GM23338 (cell line): ENCODE measurements around the gene ITPR2.

ENCODE experiments used
- CREB1 ChIP-seq: fragments of 250-450 bp; sonication (Bioruptor Pico); IDR thresholded peaks from 2 replicates; pipeline ENCODE4 v1.5.0; 2020; ENCODE audit warnings: low read depth, mild to moderate bottlenecking, moderate library complexity
- EZH2 ChIP-seq: fragments of 200-600 bp; sonication (generic); IDR thresholded peaks from one replicate; pipeline ENCODE4 v1.8.0; 2017; ENCODE audit warnings: antibody characterized with exemption, mild to moderate bottlenecking, low read depth; ENCODE audit not compliant: unreplicated experiment
- EZH2phosphoT487 ChIP-seq: fragments of 200-600 bp; sonication (generic); IDR thresholded peaks from one replicate; pipeline ENCODE4 v1.8.1; 2018; ENCODE audit warnings: antibody characterized with exemption; ENCODE audit not compliant: unreplicated experiment
- JUNB ChIP-seq: IDR thresholded peaks from one replicate; pipeline ENCODE4 v1.6.1; 2016; ENCODE audit warnings: antibody characterized with exemption; ENCODE audit not compliant: unreplicated experiment
- NANOG ChIP-seq: IDR thresholded peaks from 2 replicates; pipeline ENCODE4 v1.6.1; 2016; ENCODE audit warnings: antibody characterized with exemption, borderline replicate concordance
- POLR2AphosphoS5 ChIP-seq: IDR thresholded peaks from 2 replicates; pipeline ENCODE4 v1.6.1; 2016; ENCODE audit warnings: antibody characterized with exemption, low read depth
- STAT1 ChIP-seq: IDR thresholded peaks from one replicate; pipeline ENCODE4 v1.6.1; 2016; ENCODE audit warnings: antibody characterized with exemption; ENCODE audit not compliant: unreplicated experiment
- ZNF114 ChIP-seq: fragments of 250-450 bp; sonication (Bioruptor Pico); IDR thresholded peaks from 2 replicates; pipeline ENCODE4 v1.5.0; 2020; ENCODE audit warnings: mild to moderate bottlenecking, moderate library complexity
- ZNF331 ChIP-seq: fragments of 250-450 bp; sonication (Bioruptor Pico); IDR thresholded peaks from 2 replicates; pipeline ENCODE4 v1.5.0; 2020; ENCODE audit warnings: low read depth, mild to moderate bottlenecking, moderate library complexity
- TF ChIP-seq, protein P1 (sequence below), 2 experiments: fragments of 200-600 bp in 1 of 2; sonication (generic) in 1 of 2; conservative IDR thresholded peaks; 2 replicates each; pipeline versions ENCODE4 v1.5.1 to v1.6.1; 2016 to 2017; ENCODE audit warnings: antibody characterized with exemption in 2 of 2, low read depth in 2 of 2, mild to moderate bottlenecking in 2 of 2, moderate library complexity in 1 of 2
- TF ChIP-seq, protein P2 (sequence below): IDR thresholded peaks from one replicate; pipeline ENCODE4 v1.6.1; 2018; ENCODE audit warnings: antibody characterized with exemption; ENCODE audit not compliant: unreplicated experiment
- TF ChIP-seq, protein P3 (sequence below): IDR thresholded peaks from 2 replicates; pipeline ENCODE4 v1.6.1; 2016; ENCODE audit warnings: antibody characterized with exemption
- TF ChIP-seq, protein P4 (sequence below): fragments of 250-450 bp; sonication (Bioruptor Pico); IDR thresholded peaks from 2 replicates; pipeline ENCODE4 v1.5.0; 2020; ENCODE audit warnings: mild to moderate bottlenecking, moderate library complexity

DNA sequence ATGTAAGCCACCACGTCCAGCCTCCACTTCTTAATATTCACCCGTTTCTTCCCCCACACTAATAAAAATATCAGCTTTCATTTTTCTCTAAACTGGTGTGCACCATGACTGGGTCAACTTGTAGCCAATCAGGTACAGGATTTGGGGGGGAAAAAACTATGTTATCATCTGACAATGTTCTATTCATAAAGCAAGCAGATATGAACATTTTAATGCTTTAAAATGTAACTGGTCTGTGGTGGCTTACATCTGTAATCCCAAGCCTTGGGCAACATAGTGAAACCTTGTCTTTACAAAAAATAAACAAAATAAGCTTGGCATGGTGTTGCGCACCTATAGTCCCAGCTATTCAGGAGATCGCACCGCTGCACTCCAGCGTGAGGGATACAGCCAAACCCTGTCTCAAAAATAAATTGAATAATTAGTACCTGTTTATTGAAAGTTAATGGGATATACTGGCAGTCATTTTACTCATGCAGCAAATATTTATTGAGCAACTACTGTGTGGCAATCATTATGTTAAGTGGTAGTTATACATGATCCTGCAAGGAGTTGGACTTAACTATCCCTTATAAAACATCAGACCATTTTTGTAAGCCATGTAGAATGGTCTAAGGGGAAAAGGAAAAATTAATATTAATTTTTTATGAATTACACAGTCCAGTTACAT is 15.3 kb upstream of the ITPR2 start:
- TF ChIP-seq, protein P1, sequence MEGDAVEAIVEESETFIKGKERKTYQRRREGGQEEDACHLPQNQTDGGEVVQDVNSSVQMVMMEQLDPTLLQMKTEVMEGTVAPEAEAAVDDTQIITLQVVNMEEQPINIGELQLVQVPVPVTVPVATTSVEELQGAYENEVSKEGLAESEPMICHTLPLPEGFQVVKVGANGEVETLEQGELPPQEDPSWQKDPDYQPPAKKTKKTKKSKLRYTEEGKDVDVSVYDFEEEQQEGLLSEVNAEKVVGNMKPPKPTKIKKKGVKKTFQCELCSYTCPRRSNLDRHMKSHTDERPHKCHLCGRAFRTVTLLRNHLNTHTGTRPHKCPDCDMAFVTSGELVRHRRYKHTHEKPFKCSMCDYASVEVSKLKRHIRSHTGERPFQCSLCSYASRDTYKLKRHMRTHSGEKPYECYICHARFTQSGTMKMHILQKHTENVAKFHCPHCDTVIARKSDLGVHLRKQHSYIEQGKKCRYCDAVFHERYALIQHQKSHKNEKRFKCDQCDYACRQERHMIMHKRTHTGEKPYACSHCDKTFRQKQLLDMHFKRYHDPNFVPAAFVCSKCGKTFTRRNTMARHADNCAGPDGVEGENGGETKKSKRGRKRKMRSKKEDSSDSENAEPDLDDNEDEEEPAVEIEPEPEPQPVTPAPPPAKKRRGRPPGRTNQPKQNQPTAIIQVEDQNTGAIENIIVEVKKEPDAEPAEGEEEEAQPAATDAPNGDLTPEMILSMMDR (conservative IDR thresholded peaks at IDR 0.05; ENCODE audit: low read depth in 2 of 2), result no peak
- TF ChIP-seq, protein P2, sequence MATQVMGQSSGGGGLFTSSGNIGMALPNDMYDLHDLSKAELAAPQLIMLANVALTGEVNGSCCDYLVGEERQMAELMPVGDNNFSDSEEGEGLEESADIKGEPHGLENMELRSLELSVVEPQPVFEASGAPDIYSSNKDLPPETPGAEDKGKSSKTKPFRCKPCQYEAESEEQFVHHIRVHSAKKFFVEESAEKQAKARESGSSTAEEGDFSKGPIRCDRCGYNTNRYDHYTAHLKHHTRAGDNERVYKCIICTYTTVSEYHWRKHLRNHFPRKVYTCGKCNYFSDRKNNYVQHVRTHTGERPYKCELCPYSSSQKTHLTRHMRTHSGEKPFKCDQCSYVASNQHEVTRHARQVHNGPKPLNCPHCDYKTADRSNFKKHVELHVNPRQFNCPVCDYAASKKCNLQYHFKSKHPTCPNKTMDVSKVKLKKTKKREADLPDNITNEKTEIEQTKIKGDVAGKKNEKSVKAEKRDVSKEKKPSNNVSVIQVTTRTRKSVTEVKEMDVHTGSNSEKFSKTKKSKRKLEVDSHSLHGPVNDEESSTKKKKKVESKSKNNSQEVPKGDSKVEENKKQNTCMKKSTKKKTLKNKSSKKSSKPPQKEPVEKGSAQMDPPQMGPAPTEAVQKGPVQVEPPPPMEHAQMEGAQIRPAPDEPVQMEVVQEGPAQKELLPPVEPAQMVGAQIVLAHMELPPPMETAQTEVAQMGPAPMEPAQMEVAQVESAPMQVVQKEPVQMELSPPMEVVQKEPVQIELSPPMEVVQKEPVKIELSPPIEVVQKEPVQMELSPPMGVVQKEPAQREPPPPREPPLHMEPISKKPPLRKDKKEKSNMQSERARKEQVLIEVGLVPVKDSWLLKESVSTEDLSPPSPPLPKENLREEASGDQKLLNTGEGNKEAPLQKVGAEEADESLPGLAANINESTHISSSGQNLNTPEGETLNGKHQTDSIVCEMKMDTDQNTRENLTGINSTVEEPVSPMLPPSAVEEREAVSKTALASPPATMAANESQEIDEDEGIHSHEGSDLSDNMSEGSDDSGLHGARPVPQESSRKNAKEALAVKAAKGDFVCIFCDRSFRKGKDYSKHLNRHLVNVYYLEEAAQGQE, result no peak
- TF ChIP-seq POLR2AphosphoS5 (no peak), EZH2 (no peak), EZH2phosphoT487 (no peak), CREB1 (CRISPR knock-in tag) (no peak), JUNB (no peak), ZNF114 (CRISPR knock-in tag) (no peak), NANOG (no peak), ZNF331 (CRISPR knock-in tag) (no peak), STAT1 (no peak)
- TF ChIP-seq, protein P3, sequence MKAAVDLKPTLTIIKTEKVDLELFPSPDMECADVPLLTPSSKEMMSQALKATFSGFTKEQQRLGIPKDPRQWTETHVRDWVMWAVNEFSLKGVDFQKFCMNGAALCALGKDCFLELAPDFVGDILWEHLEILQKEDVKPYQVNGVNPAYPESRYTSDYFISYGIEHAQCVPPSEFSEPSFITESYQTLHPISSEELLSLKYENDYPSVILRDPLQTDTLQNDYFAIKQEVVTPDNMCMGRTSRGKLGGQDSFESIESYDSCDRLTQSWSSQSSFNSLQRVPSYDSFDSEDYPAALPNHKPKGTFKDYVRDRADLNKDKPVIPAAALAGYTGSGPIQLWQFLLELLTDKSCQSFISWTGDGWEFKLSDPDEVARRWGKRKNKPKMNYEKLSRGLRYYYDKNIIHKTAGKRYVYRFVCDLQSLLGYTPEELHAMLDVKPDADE, result no peak
- TF ChIP-seq, protein P4, sequence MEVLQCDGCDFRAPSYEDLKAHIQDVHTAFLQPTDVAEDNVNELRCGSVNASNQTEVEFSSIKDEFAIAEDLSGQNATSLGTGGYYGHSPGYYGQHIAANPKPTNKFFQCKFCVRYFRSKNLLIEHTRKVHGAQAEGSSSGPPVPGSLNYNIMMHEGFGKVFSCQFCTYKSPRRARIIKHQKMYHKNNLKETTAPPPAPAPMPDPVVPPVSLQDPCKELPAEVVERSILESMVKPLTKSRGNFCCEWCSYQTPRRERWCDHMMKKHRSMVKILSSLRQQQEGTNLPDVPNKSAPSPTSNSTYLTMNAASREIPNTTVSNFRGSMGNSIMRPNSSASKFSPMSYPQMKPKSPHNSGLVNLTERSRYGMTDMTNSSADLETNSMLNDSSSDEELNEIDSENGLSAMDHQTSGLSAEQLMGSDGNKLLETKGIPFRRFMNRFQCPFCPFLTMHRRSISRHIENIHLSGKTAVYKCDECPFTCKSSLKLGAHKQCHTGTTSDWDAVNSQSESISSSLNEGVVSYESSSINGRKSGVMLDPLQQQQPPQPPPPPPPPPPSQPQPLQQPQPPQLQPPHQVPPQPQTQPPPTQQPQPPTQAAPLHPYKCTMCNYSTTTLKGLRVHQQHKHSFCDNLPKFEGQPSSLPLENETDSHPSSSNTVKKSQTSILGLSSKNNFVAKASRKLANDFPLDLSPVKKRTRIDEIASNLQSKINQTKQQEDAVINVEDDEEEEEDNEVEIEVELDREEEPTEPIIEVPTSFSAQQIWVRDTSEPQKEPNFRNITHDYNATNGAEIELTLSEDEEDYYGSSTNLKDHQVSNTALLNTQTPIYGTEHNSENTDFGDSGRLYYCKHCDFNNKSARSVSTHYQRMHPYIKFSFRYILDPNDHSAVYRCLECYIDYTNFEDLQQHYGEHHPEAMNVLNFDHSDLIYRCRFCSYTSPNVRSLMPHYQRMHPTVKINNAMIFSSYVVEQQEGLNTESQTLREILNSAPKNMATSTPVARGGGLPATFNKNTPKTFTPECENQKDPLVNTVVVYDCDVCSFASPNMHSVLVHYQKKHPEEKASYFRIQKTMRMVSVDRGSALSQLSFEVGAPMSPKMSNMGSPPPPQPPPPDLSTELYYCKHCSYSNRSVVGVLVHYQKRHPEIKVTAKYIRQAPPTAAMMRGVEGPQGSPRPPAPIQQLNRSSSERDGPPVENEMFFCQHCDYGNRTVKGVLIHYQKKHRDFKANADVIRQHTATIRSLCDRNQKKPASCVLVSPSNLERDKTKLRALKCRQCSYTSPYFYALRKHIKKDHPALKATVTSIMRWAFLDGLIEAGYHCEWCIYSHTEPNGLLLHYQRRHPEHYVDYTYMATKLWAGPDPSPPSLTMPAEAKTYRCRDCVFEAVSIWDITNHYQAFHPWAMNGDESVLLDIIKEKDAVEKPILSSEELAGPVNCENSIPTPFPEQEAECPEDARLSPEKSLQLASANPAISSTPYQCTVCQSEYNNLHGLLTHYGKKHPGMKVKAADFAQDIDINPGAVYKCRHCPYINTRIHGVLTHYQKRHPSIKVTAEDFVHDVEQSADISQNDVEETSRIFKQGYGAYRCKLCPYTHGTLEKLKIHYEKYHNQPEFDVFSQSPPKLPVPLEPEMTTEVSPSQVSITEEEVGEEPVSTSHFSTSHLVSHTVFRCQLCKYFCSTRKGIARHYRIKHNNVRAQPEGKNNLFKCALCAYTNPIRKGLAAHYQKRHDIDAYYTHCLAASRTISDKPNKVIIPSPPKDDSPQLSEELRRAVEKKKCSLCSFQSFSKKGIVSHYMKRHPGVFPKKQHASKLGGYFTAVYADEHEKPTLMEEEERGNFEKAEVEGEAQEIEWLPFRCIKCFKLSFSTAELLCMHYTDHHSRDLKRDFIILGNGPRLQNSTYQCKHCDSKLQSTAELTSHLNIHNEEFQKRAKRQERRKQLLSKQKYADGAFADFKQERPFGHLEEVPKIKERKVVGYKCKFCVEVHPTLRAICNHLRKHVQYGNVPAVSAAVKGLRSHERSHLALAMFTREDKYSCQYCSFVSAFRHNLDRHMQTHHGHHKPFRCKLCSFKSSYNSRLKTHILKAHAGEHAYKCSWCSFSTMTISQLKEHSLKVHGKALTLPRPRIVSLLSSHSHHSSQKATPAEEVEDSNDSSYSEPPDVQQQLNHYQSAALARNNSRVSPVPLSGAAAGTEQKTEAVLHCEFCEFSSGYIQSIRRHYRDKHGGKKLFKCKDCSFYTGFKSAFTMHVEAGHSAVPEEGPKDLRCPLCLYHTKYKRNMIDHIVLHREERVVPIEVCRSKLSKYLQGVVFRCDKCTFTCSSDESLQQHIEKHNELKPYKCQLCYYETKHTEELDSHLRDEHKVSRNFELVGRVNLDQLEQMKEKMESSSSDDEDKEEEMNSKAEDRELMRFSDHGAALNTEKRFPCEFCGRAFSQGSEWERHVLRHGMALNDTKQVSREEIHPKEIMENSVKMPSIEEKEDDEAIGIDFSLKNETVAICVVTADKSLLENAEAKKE (CRISPR knock-in tag), result no peak
